Gastrocnemius medialis (tissue), 4 donors: ENCODE results near the gene GRIN2A.

Experiments
- CTCF ChIP-seq, 5 experiments: fragments of 450-650 bp in 3 of 5; fragments of 200-600 bp in 2 of 5; sonication (generic) in 2 of 5; IDR thresholded peaks in 4 of 5; conservative IDR thresholded peaks in 1 of 5; 1 replicate in 4 of 5; 2 replicates in 1 of 5; pipeline ENCODE4 v1.5.1; 2016 to 2019; ENCODE audit warnings: antibody characterized with exemption in 5 of 5, mild to moderate bottlenecking in 3 of 5, moderate library complexity in 3 of 5
- POLR2A ChIP-seq, 2 donors: fragments of 450-650 bp; IDR thresholded peaks; one replicate each; pipeline ENCODE4 v1.6.1; 2017; ENCODE audit warnings: antibody characterized with exemption in 2 of 2, mild to moderate bottlenecking in 2 of 2, moderate library complexity in 2 of 2

DNA sequence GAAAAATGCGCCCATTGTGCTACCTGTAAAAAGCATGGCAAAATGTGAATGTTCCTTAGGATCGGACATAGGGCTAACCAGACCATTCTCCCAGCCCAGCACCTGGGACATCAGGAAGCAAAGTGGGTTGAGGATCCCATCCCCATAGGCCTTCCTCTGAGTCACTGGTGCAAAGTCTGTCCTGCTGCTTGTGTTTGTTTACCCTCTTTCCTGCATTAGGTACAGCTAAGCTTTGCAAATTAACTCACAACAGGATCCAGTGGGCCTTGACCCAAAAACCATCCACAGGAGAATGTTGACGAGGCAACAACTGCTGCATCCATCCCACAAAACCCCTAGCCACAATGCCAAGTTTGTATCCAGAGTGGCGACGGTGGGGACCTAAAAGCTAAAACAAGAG is 106.2 kb downstream of the GRIN2A start:
- TF ChIP-seq CTCF (IDR thresholded peaks at IDR 0.05 in 4 of 5, conservative IDR thresholded peaks at IDR 0.05 in 1 of 5), result no peak
- no peak for TF ChIP-seq POLR2A (IDR thresholded peaks at IDR 0.05)
